Cardiac ventricle fibroblast (primary cell): ENCODE results near the gene RBMY1A1. TPM values are rescaled to one million over a fixed set of nuclear protein-coding genes. Genes with fewer than 3 reads are reported as not detected.

Experiments used
- total RNA-seq: library from RNA; depleted of rRNA; stranded (reverse); fragments of >200 nt; gene quantifications from 2 replicates; pipeline ENCODE4 v1.2.3, GENCODE V29; 2015

RBMY1A1 gene
- not detected in 2 replicates for total RNA-seq

GRCh38 chrY:21534579-21534978 is at the start of gene RBMY1A1:
TSS of gene RBMY1A1 (plus strand) at chrY:21534879. CDS start at chrY:21536892, 2,013 bp downstream.

GRCh38 chrY:21511038-21511437 is 23.6 kb upstream of the RBMY1A1 start, which contains the start of gene RBMY1B:
TSS of gene RBMY1B (plus strand) at chrY:21511338. CDS start at chrY:21513351, 2,013 bp downstream.

Other genes starting within 250 kb of the RBMY1A1 start
- gene RBMY1B, start 23.5 kb upstream of the RBMY1A1 start, total RNA-seq, result not detected in 2 replicates